Mammary epithelial cell (primary cell): ENCODE data around the gene ALG6.
A peak's percentile ranks its signal among the peaks of the same experiment; 100 is the strongest.

ENCODE experiments used
- EZH2 ChIP-seq: IDR thresholded peaks from 2 replicates; pipeline ENCODE4 v1.6.1; 2012; ENCODE audit warnings: low read length, inconsistent platforms, borderline replicate concordance
- TF ChIP-seq, protein P1 (sequence below), 2 donors: IDR thresholded peaks in 1 of 2; conservative IDR thresholded peaks in 1 of 2; 2 replicates each; pipeline ENCODE4 v1.5.1; 2011 to 2012; ENCODE audit warnings: inconsistent platforms in 2 of 2, low read length in 2 of 2, mild to moderate bottlenecking in 2 of 2, control low read depth in 1 of 2, low read depth in 1 of 2; ENCODE audit not compliant: insufficient read depth in 1 of 2; ENCODE audit errors: extremely low read depth in 1 of 2

- TF ChIP-seq, protein P1, sequence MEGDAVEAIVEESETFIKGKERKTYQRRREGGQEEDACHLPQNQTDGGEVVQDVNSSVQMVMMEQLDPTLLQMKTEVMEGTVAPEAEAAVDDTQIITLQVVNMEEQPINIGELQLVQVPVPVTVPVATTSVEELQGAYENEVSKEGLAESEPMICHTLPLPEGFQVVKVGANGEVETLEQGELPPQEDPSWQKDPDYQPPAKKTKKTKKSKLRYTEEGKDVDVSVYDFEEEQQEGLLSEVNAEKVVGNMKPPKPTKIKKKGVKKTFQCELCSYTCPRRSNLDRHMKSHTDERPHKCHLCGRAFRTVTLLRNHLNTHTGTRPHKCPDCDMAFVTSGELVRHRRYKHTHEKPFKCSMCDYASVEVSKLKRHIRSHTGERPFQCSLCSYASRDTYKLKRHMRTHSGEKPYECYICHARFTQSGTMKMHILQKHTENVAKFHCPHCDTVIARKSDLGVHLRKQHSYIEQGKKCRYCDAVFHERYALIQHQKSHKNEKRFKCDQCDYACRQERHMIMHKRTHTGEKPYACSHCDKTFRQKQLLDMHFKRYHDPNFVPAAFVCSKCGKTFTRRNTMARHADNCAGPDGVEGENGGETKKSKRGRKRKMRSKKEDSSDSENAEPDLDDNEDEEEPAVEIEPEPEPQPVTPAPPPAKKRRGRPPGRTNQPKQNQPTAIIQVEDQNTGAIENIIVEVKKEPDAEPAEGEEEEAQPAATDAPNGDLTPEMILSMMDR (conservative IDR thresholded peaks at IDR 0.05 in 1 of 2, IDR thresholded peaks at IDR 0.05 in 1 of 2; ENCODE audit: extremely low read depth in 1 of 2, insufficient read depth in 1 of 2, low read depth in 1 of 2, low read length in 2 of 2): peak; percentile 60 to 73
- TF ChIP-seq EZH2: peak; percentile 80
Observed at GRCh38 chr1:63327417-63328054, 39.9 kb upstream of the ALG6 start.
